Ishikawa (cell line): ENCODE data around the gene ABAT.

ENCODE experiments used
- CEBPB ChIP-seq: IDR thresholded peaks from 2 replicates; pipeline ENCODE4 v1.6.1; 2012
- CREB1 ChIP-seq: IDR thresholded peaks from 2 replicates; pipeline ENCODE4 v1.6.1; 2012; ENCODE audit warnings: low read depth
- EGR1 ChIP-seq: IDR thresholded peaks from 2 replicates; pipeline ENCODE4 v1.6.1; 2012
- EP300 ChIP-seq: IDR thresholded peaks from 2 replicates; pipeline ENCODE4 v1.6.1; 2012; ENCODE audit warnings: borderline replicate concordance
- FOXM1 ChIP-seq: IDR thresholded peaks from 2 replicates; pipeline ENCODE4 v1.6.1; 2012; ENCODE audit warnings: low read depth, borderline replicate concordance
- MAX ChIP-seq: IDR thresholded peaks from 2 replicates; pipeline ENCODE4 v1.6.1; 2012
- NFIC ChIP-seq: IDR thresholded peaks from 2 replicates; pipeline ENCODE4 v1.6.1; 2012
- RAD21 ChIP-seq: IDR thresholded peaks from 2 replicates; pipeline ENCODE4 v1.6.1; 2012; ENCODE audit warnings: low read depth
- REST ChIP-seq: IDR thresholded peaks from 2 replicates; pipeline ENCODE4 v1.6.1; 2012; ENCODE audit warnings: low read depth, mild to moderate bottlenecking
- TAF1 ChIP-seq: IDR thresholded peaks from 2 replicates; pipeline ENCODE4 v1.6.1; 2012; ENCODE audit warnings: low read depth, mild to moderate bottlenecking
- TCF12 ChIP-seq: IDR thresholded peaks from 2 replicates; pipeline ENCODE4 v1.6.1; 2012; ENCODE audit warnings: low read depth
- TEAD4 ChIP-seq: IDR thresholded peaks from 2 replicates; pipeline ENCODE4 v1.6.1; 2012
- YY1 ChIP-seq: IDR thresholded peaks from 2 replicates; pipeline ENCODE4 v1.6.1; 2012; ENCODE audit warnings: low read depth
- ZBTB7A ChIP-seq: IDR thresholded peaks from 2 replicates; pipeline ENCODE4 v1.6.1; 2012; ENCODE audit warnings: low read depth
- TF ChIP-seq, protein P1 (sequence below): IDR thresholded peaks from 2 replicates; pipeline ENCODE4 v1.6.1; 2012

Gene ABAT

DNA sequence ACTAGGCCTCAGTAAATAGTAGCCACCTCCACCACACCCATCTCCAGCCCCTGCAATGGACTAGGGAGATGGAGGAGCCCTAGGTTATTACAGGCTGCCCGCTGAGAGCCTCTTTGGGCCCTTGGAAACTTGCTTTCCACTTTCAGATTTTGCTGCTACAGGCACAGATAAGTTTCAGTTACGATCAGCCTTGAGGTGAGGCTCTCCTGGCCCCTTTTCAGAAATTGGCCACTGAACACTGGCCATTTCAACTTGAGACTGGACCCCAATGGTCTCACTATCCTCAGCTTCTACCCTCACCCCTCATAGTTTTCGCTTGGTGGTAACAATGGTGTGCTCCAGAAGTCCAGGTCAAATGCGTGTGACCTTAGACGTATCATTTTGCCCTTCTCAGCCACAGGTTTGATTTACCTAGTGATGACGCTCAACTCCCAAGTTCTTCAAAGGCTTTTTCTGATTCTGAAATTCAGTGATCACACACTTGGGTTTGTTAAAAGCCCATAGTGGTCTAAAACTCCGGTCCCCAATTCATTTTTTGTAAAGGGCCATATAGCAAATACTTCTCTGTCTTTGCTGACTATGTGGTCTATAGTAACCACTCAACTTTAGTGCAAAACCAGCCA, 124.2 kb downstream of the ABAT start:
- no peak for TF ChIP-seq TCF12
- TF ChIP-seq MAX, result no peak
- no peak for TF ChIP-seq TEAD4
- TF ChIP-seq EGR1, result no peak
- TF ChIP-seq ZBTB7A, result no peak
- TF ChIP-seq, protein P1, sequence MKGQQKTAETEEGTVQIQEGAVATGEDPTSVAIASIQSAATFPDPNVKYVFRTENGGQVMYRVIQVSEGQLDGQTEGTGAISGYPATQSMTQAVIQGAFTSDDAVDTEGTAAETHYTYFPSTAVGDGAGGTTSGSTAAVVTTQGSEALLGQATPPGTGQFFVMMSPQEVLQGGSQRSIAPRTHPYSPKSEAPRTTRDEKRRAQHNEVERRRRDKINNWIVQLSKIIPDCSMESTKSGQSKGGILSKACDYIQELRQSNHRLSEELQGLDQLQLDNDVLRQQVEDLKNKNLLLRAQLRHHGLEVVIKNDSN, result no peak
- TF ChIP-seq FOXM1, result no peak
- no peak for TF ChIP-seq RAD21

DNA sequence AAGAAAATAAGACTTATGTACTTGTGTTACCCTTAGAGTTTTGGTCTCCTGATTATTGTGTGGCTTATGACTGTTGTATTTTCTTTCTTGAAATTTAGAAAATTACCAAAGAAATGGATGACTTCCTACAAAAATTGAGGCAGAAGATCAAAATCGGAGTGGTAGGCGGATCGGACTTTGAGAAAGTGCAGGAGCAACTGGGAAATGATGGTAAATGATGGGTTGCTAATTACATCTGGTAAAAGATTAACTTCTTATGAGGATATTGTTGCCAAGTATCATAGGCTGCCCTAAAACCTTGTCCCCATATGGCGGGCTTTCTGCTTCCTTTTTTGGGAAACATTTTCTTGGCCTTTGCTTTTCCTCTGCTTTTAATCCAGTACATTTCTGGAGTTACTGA, 127.3 kb downstream of the ABAT start:
- TF ChIP-seq RAD21 (no peak), TAF1 (no peak), CREB1 (no peak), YY1 (no peak), FOXM1 (no peak), MAX (no peak), TCF12 (no peak), EGR1 (no peak), NFIC (no peak), CEBPB (no peak), REST (no peak), TEAD4 (no peak), ZBTB7A (no peak), EP300 (no peak)
- TF ChIP-seq, protein P1, result no peak

- TF ChIP-seq RAD21, result no peak
- TF ChIP-seq CEBPB, result no peak
- TF ChIP-seq TCF12, result no peak
- no peak for TF ChIP-seq REST
- no peak for TF ChIP-seq TEAD4
- no peak for TF ChIP-seq NFIC
- TF ChIP-seq FOXM1, result no peak
- TF ChIP-seq EP300, result no peak
- no peak for TF ChIP-seq CREB1
- no peak for TF ChIP-seq MAX
- no peak for TF ChIP-seq EGR1
- TF ChIP-seq YY1, result no peak
- TF ChIP-seq TAF1, result no peak
- TF ChIP-seq, protein P1, result no peak
Measured at GRCh38 chr16:8804313-8804712, 129.9 kb downstream of the ABAT start.

GRCh38 chr16:8806272-8806983, 132.0 kb downstream of the ABAT start:
- TF ChIP-seq ZBTB7A (no peak), CREB1 (no peak), TCF12 (no peak), YY1 (no peak), TEAD4 (no peak), TAF1 (no peak), RAD21 (no peak), EGR1 (no peak), FOXM1 (no peak), NFIC (no peak), REST (no peak), EP300 (no peak), CEBPB (no peak)
- TF ChIP-seq, protein P1, result no peak
